Retinal pigment epithelial cell (primary cell): ENCODE measurements around the gene FCGBP.
"Not testable (repeated sequence)": the region's sequence is repeated elsewhere in the genome, so short reads cannot be mapped to it uniquely, and the experiment has no call there.

Experiments used
- DNase-seq: peaks from one replicate; pipeline ENCODE4 v3.0.0-alpha.2; 2010; ENCODE audit warnings: low read depth
- H3K4me3 ChIP-seq: 2 replicates; pipeline ENCODE4 v1.5.1; 2011; ENCODE audit warnings: mild to moderate bottlenecking, low read length, control low read depth, moderate library complexity
- TF ChIP-seq, protein P1 (sequence below): conservative IDR thresholded peaks from 2 replicates; pipeline ENCODE4 v1.5.1; 2011; ENCODE audit warnings: low read depth, low read length, control low read depth, inconsistent platforms

FCGBP gene

DNA sequence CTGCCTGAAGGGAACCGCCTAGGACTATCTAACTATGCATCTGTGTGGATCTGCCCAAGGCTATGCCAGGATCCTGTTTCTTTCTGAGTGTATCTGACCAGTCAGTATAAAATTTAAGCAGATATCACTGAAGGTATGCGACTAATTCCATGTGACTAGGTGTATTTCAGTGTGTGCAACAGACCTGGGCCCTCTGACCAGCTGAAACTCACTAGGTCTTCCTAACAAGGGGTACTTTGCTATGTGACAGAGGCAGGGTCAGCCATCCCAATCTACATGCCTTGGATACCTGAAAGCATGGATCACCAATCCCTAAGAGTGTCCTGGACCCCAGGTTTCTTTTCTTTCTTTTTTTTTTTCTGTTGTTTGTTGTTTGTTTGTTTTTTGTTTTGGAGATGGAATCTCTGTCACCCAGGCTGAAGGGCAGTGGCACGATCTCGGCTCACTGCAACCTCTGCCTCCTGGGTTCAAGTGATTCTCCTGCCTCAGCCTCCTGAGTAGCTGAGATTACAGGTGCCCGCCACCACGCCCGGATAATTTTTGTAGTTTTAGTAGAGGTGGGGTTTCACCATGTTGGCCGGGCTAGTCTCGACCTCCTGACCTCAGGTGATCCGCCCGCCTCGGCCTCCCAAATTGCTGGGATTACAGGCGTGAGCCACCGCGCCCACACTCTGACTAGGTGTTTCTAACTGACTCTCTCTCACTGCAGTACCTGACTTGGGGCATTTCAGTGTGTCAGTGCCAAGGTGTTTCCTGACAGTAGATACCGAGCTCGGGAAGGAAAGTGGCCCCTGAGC, 43.5 kb downstream of the FCGBP start:
- no peak overlapping the region for H3K4me3 ChIP-seq
- TF ChIP-seq, protein P1, sequence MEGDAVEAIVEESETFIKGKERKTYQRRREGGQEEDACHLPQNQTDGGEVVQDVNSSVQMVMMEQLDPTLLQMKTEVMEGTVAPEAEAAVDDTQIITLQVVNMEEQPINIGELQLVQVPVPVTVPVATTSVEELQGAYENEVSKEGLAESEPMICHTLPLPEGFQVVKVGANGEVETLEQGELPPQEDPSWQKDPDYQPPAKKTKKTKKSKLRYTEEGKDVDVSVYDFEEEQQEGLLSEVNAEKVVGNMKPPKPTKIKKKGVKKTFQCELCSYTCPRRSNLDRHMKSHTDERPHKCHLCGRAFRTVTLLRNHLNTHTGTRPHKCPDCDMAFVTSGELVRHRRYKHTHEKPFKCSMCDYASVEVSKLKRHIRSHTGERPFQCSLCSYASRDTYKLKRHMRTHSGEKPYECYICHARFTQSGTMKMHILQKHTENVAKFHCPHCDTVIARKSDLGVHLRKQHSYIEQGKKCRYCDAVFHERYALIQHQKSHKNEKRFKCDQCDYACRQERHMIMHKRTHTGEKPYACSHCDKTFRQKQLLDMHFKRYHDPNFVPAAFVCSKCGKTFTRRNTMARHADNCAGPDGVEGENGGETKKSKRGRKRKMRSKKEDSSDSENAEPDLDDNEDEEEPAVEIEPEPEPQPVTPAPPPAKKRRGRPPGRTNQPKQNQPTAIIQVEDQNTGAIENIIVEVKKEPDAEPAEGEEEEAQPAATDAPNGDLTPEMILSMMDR, result no peak
- no peak for DNase-seq

DNA sequence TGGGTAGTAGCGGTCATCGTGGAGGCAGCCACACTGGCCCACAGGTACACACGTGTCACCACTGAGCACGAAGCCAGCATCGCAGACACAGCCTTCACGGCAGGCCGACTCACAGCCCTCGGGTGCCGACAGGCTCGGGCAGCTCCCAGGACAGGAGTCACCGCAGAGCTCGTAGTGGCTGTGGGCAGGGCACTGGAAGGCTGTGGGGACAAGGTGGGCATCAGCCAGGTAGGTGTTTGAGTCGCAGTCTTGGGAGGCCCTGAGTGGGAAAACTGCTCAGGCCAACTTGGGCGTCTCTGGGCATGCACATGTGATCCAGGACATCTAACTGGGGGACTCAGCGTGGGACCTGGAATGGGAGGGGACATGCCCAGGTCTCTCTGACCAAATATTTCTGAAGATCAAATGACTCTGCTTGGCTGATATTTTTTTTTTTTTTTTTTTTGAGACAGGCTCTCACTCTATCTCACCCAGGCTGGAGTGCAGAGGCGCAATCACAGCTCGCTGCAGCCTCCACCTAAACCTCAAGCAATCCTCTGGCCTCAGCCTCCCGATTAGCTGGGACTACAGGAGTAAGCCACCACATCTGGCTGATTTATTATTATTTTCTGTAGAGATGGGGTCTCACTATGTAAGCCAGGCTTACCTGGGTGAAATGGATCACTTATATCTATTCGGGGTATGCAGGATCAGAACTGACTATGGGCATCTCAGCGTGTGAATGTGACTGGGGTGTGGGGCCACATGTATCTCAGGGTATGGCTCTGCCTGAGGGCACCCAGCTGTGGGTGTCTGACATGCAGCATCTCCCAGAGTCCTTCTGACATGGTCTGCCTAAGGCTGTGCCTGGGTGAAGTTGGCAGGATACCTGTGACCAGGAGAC, 44.3 kb downstream of the FCGBP start:
- not testable (repeated sequence) for DNase-seq, H3K4me3 ChIP-seq

DNA sequence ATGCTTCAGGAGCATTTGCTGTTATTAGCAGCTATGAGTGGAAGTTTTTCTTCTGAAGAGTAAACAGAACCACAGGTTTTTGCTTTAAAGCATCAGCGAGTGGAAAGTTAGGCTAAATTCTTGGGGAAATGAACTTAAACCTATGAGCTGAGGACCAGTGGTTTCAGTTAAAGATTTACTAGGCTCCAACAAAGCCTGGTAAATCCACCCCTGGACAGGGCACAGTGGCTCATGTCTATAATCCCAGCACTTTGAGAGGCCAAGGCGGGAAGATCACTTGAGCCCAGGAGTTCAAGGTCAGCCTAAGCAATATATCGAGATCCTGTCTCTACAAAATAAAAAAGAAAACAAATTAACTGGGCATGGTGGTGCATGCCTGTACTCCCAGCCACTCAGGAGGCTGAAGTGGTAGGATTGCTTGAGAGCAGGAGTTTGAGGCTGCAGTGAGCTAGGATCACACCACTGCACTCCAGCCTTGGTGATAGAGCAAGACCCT, 46.9 kb downstream of the FCGBP start:
- H3K4me3 ChIP-seq, DNase-seq: not testable (repeated sequence)

DNA sequence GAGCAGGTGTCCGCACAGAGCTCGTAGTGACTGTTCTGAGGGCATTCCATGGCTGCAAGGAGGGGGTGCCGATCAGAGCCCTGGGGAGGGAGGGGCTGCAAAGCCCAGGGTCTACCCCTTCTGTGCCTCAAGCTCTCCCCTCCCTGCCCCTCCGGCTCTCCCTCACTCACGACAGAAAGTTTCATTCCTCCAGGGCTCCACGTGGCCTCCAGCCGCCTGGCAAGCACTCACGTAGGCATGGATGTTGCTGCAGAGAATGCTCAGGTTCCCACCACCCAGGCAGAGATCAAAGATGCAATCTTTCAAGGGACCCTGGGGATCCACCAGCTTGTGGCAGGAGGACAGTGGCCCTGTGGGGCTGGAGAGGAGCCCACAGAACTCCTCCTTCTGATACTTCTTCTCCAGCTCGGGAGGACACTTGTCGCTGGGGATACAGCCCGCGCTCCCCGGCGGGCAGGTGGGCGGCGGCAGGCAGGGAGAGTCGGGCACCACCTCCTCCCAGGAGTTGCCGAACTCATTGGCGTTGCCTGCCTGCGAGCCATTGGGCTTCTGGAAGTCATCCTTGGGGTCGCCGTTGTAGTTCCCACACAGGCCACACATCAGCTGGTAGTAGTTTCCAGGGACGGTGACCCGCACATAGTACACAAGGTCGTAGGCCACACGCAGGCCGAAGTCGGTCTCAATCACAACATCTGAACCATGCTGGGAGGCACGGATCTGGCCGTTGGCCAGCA, 48.4 kb downstream of the FCGBP start:
- not testable (repeated sequence) for H3K4me3 ChIP-seq, DNase-seq

DNA sequence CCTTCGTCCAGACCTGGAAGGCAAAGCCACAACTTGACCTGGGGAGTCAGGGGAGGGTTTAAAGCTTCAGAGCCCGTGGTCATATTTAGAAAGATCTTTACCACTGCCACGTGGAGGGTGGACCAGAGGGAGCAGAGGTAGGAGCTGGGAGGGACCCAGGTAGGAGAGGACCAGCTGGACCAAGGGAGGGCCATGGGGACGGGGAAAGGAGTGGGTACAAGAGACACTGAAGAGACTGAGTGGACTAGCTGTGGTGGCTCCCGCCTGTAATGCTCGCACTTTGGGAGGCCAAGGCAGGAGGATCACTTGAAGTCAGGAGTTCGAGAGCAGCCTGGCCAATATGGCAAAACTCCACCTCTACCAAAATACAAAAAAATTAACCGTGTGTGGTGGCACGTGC, 49.7 kb downstream of the FCGBP start:
- not testable (repeated sequence) for DNase-seq, H3K4me3 ChIP-seq
